K562 (cell line): Measurements from ENCODE around the gene MCC. TPM values are rescaled to one million over a fixed set of nuclear protein-coding genes. Genes with fewer than 3 reads are reported as not detected.

Source experiments
- ATAC-seq: fragments of 200-7000 bp; cut with Tn5 transposase; 3 replicates; pipeline ENCODE4 v1.9.1; 2020; ENCODE audit warnings: moderate library complexity
- BruUV-seq: library from RNA; stranded (reverse); fragments of 400-500 nt; replicated peaks from 2 replicates; lab custom pipeline; 2021; lab: Mats Ljungman, UMichigan
- CTCF ChIA-PET: fragments of 300-600 bp; formaldehyde crosslinking; extraction: SDS; loops from one replicate; lab custom pipeline; 2021; ENCODE audit warnings: low intra/inter-chr PET ratio; lab: Yijun Ruan, JAX
- POLR2A ChIA-PET: fragments of 300-600, 350-650 bp; sonication (Branson Sonifier 250); formaldehyde crosslinking; extraction: SDS; loops from one replicate; lab custom pipeline; 2021; ENCODE audit warnings: antibody characterized with exemption, inconsistent platforms; lab: Yijun Ruan, JAX
- DNase-seq, 4 experiments: peaks; one replicate each; pipeline versions ENCODE4 v3.0.0 to v3.0.0-alpha.2; 2011 to 2018; ENCODE audit warnings: low spot score in 3 of 4, mixed read lengths in 3 of 4; ENCODE audit errors: extremely low read depth in 1 of 4
- FAIRE-seq: peaks from 2 replicates; lab custom pipeline; 2011; peaks lifted over from hg19 to GRCh38; lab: Jason Lieb, UNC
- H2AFZ ChIP-seq: 2 replicates; pipeline ENCODE4 v1.6.0; 2011; ENCODE audit warnings: low read depth, low read length, control low read depth, inconsistent platforms
- H3K27ac ChIP-seq: fragments of 200-600 bp; 3 replicates; pipeline ENCODE4 v1.8.0; 2011; ENCODE audit warnings: low read depth, mild to moderate bottlenecking, control low read depth, inconsistent platforms, low read length, moderate library complexity, mixed read lengths; ENCODE audit errors: extremely low read depth
- H3K27me3 ChIP-seq, 2 experiments: fragments of 300-600 bp in 1 of 2; 2 replicates in 1 of 2; 3 replicates in 1 of 2; pipeline versions ENCODE4 v1.6.0 to v1.8.0; 2011; ENCODE audit warnings: inconsistent platforms in 2 of 2, low read length in 2 of 2, mild to moderate bottlenecking in 1 of 2, mixed read lengths in 1 of 2, moderate library complexity in 1 of 2; ENCODE audit not compliant: control insufficient read depth in 2 of 2, insufficient read depth in 2 of 2
- H3K36me3 ChIP-seq: fragments of 300-600 bp; 3 replicates; pipeline ENCODE4 v1.8.0; 2011; ENCODE audit warnings: mild to moderate bottlenecking, low read length, inconsistent platforms; ENCODE audit not compliant: control insufficient read depth, insufficient read depth
- H3K4me1 ChIP-seq, 2 experiments: fragments of 200-600 bp in 1 of 2; replicated peaks in 1 of 2; 2 replicates in 1 of 2; 3 replicates in 1 of 2; pipeline versions ENCODE4 v1.5.1 to v1.8.0; 2011; ENCODE audit warnings: inconsistent platforms in 2 of 2, low read length in 2 of 2, mild to moderate bottlenecking in 1 of 2, mixed read lengths in 1 of 2, moderate library complexity in 1 of 2; ENCODE audit not compliant: control insufficient read depth in 2 of 2, insufficient read depth in 2 of 2
- H3K4me2 ChIP-seq: 2 replicates; pipeline ENCODE4 v1.6.1; 2011; ENCODE audit warnings: low read length, control low read depth, inconsistent platforms, mixed read lengths; ENCODE audit not compliant: insufficient read depth
- H3K4me3 ChIP-seq: fragments of 200-600 bp; sonication (generic), shearing (Covaris generic); 2 replicates; pipeline ENCODE4 v1.5.1; 2016; ENCODE audit warnings: control low read depth, inconsistent platforms
- H3K79me2 ChIP-seq: fragments of 200-600 bp; 3 replicates; pipeline ENCODE4 v1.8.0; 2011; ENCODE audit warnings: low read length, inconsistent platforms; ENCODE audit not compliant: control insufficient read depth, insufficient read depth
- H3K9ac ChIP-seq, 2 experiments: 2 replicates each; pipeline versions ENCODE4 v1.6.0 to v1.6.1; 2011; ENCODE audit warnings: low read depth in 2 of 2, low read length in 2 of 2, control low read depth in 1 of 2, inconsistent platforms in 1 of 2, mild to moderate bottlenecking in 1 of 2, mixed read lengths in 1 of 2; ENCODE audit not compliant: insufficient read depth in 1 of 2
- H3K9me1 ChIP-seq: one replicate; pipeline ENCODE4 v1.6.0; 2011; ENCODE audit warnings: inconsistent platforms, mild to moderate bottlenecking, low read length, moderate library complexity; ENCODE audit not compliant: control insufficient read depth, insufficient read depth
- H3K9me3 ChIP-seq: replicated peaks from 2 replicates; pipeline ENCODE4 v1.5.1; 2011; ENCODE audit warnings: low read depth, low read length, inconsistent platforms; ENCODE audit not compliant: control insufficient read depth, insufficient read depth
- H4K20me1 ChIP-seq: replicated peaks from 2 replicates; pipeline ENCODE4 v1.6.1; 2011; ENCODE audit warnings: low read length, inconsistent platforms, mixed read lengths; ENCODE audit not compliant: control insufficient read depth, insufficient read depth
- FOXK2 ChIP-seq, 2 experiments: fragments of 450-650 bp; IDR thresholded peaks in 1 of 2; conservative IDR thresholded peaks in 1 of 2; 2 replicates each; pipeline ENCODE4 v1.6.1; 2016; ENCODE audit warnings: low read depth in 2 of 2, mild to moderate bottlenecking in 1 of 2
- GMEB1 ChIP-seq: fragments of 250-450 bp; sonication (Bioruptor Pico); IDR thresholded peaks from 2 replicates; pipeline ENCODE4 v1.4.0; 2020; ENCODE audit warnings: mild to moderate bottlenecking
- MAX ChIP-seq: sonication (generic); formaldehyde crosslinking; IDR thresholded peaks from 2 replicates; pipeline ENCODE4 v1.9.0; 2022; ENCODE audit warnings: mild to moderate bottlenecking, missing genetic modification reagents
- MEF2A ChIP-seq: IDR thresholded peaks from 2 replicates; pipeline ENCODE4 v1.6.1; 2011; ENCODE audit warnings: low read depth, mild to moderate bottlenecking, low read length, moderate library complexity; ENCODE audit not compliant: control insufficient read depth
- SREBF1 ChIP-seq: fragments of 150-350 bp; IDR thresholded peaks from 2 replicates; pipeline ENCODE4 v1.6.1; 2014; ENCODE audit warnings: antibody characterized with exemption, low read depth, low read length, borderline replicate concordance
- TBL1XR1 ChIP-seq, 2 experiments: IDR thresholded peaks; 2 replicates each; pipeline ENCODE4 v1.6.1; 2012; ENCODE audit warnings: improper control_type of control experiment in 2 of 2, low read length in 2 of 2, mild to moderate bottlenecking in 1 of 2
- THRA ChIP-seq: fragments of 450-650 bp; IDR thresholded peaks from 2 replicates; pipeline ENCODE4 v1.6.1; 2017; ENCODE audit warnings: mild to moderate bottlenecking, moderate library complexity
- ZNF347 ChIP-seq: fragments of 450-650 bp; formaldehyde crosslinking; IDR thresholded peaks from 2 replicates; pipeline ENCODE4 v1.4.0; 2020; ENCODE audit warnings: low read depth, mild to moderate bottlenecking, moderate library complexity
- ZNF778 ChIP-seq: fragments of 450-650 bp; formaldehyde crosslinking; IDR thresholded peaks from 2 replicates; pipeline ENCODE4 v1.4.0; 2020; ENCODE audit warnings: mild to moderate bottlenecking, moderate library complexity
- WGBS: fragments of 100-300 bp; shearing (Covaris generic); methylation state at CpG from one replicate; pipeline ENCODE4 v1.1.6; 2016; ENCODE audit warnings: low coverage, mixed read lengths; ENCODE audit not compliant: insufficient coverage; ENCODE audit errors: missing lambda C conversion rate; 5-methylcytosine and 5-hydroxymethylcytosine counted together
- in situ Hi-C: fragments of 300-500 bp; cut with MboI; formaldehyde crosslinking; loops from 4 replicates; pipeline ENCODE4 v1.15.0; 2018; ENCODE audit warnings: inconsistent platforms, mixed read lengths
- intact Hi-C: fragments of 100-400 bp; cut with micrococcal nuclease; formaldehyde crosslinking; loops from 2 replicates; pipeline ENCODE4 v1.14.2; 2022
- polyA plus RNA-seq, 8 experiments: library from polyadenylated mRNA; depleted of rRNA in 4 of 8; stranded (reverse) in 5 of 8; unstranded in 3 of 8; fragments of >200 nt; fragmentation: Nextera tagmentation in 2 of 8; fragmentation: Illumina TruSeq in 1 of 8; extraction: Ambion mirVana in 2 of 8; extraction: Trizol in 1 of 8; gene quantifications; 2 replicates each; pipeline versions ENCODE4 v1.2.1 to v1.2.3, GENCODE V29; 2011 to 2014; ENCODE audit warnings: inconsistent platforms in 1 of 8, missing spikeins in 1 of 8
- total RNA-seq, 7 experiments: library from RNA; depleted of rRNA in 6 of 7; stranded (reverse); fragments of >200 nt in 6 of 7; fragmentation: Illumina TruSeq in 2 of 7; extraction: Trizol in 2 of 7; gene quantifications; 2 replicates each; pipeline versions ENCODE4 v1.2.1 to v1.2.3, GENCODE V29; 2011 to 2021; ENCODE audit warnings: low replicate concordance in 1 of 7

Gene MCC
- total and polyA plus RNA-seq, 9 of the 15 experiments (the other 6 are each of a cell fraction or from before 2014, with no cell fraction given): 0.04 to 0.24 (median 0.06) TPM; not detected in 1

- Histone ChIP-seq H3K9ac (no peak overlapping the region), H3K4me2 (no peak overlapping the region), H3K4me1 (no peaks in the 10 kb centered on the region), H3K27me3 (peaks cover 5 to 6% of the 10 kb centered on the region in 2 experiments; a peak in 4 of 5 replicates), H3K9me3 (no peaks in the 10 kb centered on the region), H2AFZ (no peak overlapping the region), H3K79me2 (no peaks in the 10 kb centered on the region), H3K9me1 (no peaks in the 10 kb centered on the region), H3K4me3 (no peak overlapping the region), H3K36me3 (no peaks in the 10 kb centered on the region), H4K20me1 (no peaks in the 10 kb centered on the region), H3K27ac (no peak overlapping the region)
- in situ Hi-C loops: no loop called here
- ChIA-PET CTCF (no interaction called here), POLR2A (no interaction called here)
- no peak for DNase-seq
- TF ChIP-seq FOXK2 (conservative IDR thresholded peaks at IDR 0.05 in 1 of 2, IDR thresholded peaks at IDR 0.05 in 1 of 2; ENCODE audit: low read depth in 2 of 2): no peak
- TF ChIP-seq ZNF347 (CRISPR knock-in tag): no peak
- TF ChIP-seq THRA: no peak
- no peak for TF ChIP-seq SREBF1
- no peak for TF ChIP-seq GMEB1 (CRISPR knock-in tag)
- no peak for TF ChIP-seq MEF2A
- TF ChIP-seq ZNF778: no peak
- TF ChIP-seq MAX: no peak
- no peak for TF ChIP-seq TBL1XR1 (IDR thresholded peaks at IDR 0.05; ENCODE audit: low read length in 2 of 2)
- BruUV-seq: no TSS peak
- 0% methylated on average over 1 of the region's 1 CpG for WGBS
- peak; percentile 44; the same call in 1 of the 3 replicates for ATAC-seq
- intact Hi-C loops: no loop called here
- FAIRE-seq: no peak
Observed at GRCh38 chr5:113164021-113164420, 324.2 kb downstream of the MCC start.
